ENCODE measurements around the gene RTN4. TPM values are rescaled to one million over a fixed set of nuclear protein-coding genes. Genes with fewer than 3 reads are reported as not detected.

The RTN4 gene
- total and polyA plus RNA-seq, 2 experiments from 2014 or later, result 284 to 455 TPM

- Histone ChIP-seq H2AFZ (no peak overlapping the region), H4K20me1 (ENCODE audit: insufficient read depth, poor library complexity, severe bottlenecking) (no peaks in the 10 kb centered on the region), H3K9me2 (replicated peaks; ENCODE audit: insufficient read depth) (no peaks in the 10 kb centered on the region), H3K4me1 (ENCODE audit: insufficient read depth) (no peaks in the 10 kb centered on the region), H3K79me2 (no peaks in the 10 kb centered on the region), H3K36me3 (replicated peaks; ENCODE audit: insufficient read depth, low read depth) (no peaks in the 10 kb centered on the region), H3K4me3 (no peak overlapping the region), H3K27me3 (no peaks in the 10 kb centered on the region), H3K27ac (no peak overlapping the region), H3K4me2 (no peak overlapping the region), H3K9me3 (ENCODE audit: low read depth) (no peaks in the 10 kb centered on the region)
- TF ChIP-seq CTCF (IDR thresholded peaks at IDR 0.05; ENCODE audit: poor library complexity), result no peak
- no peak for TF ChIP-seq EZH2 (IDR thresholded peaks at IDR 0.05; ENCODE audit: borderline replicate concordance)
- TF ChIP-seq EZH2phosphoT487 (IDR thresholded peaks at IDR 0.05; ENCODE audit: low read depth, severe bottlenecking, unreplicated experiment), result no peak
- WGBS (ENCODE audit: low lambda C conversion rate, missing lambda C conversion rate), result 83% methylated on average over 9 of the region's 9 CpGs
- DNase-seq (ENCODE audit: low spot score), result no peak
These were observed 103.9 kb downstream of the RTN4 start for GRCh38 chr2:54946220-54946805.

GRCh38 chr2:54945391-54946219 is 104.6 kb downstream of the RTN4 start:
- Histone ChIP-seq H2AFZ (no peak overlapping the region), H3K4me1 (ENCODE audit: insufficient read depth) (no peaks in the 10 kb centered on the region), H3K4me2 (no peak overlapping the region), H3K9me2 (replicated peaks; ENCODE audit: insufficient read depth) (no peaks in the 10 kb centered on the region), H3K4me3 (no peak overlapping the region), H4K20me1 (ENCODE audit: insufficient read depth, poor library complexity, severe bottlenecking) (no peaks in the 10 kb centered on the region), H3K9me3 (ENCODE audit: low read depth) (no peaks in the 10 kb centered on the region), H3K36me3 (replicated peaks; ENCODE audit: insufficient read depth, low read depth) (no peaks in the 10 kb centered on the region), H3K27me3 (no peaks in the 10 kb centered on the region), H3K79me2 (no peaks in the 10 kb centered on the region), H3K27ac (no peak overlapping the region)
- TF ChIP-seq CTCF (IDR thresholded peaks at IDR 0.05; ENCODE audit: poor library complexity) (no peak), EZH2phosphoT487 (IDR thresholded peaks at IDR 0.05; ENCODE audit: low read depth, severe bottlenecking, unreplicated experiment) (no peak), EZH2 (IDR thresholded peaks at IDR 0.05; ENCODE audit: borderline replicate concordance) (no peak)
- DNase-seq (ENCODE audit: low spot score), result no peak
- WGBS (ENCODE audit: low lambda C conversion rate, missing lambda C conversion rate), result 78% methylated on average over 7 of the region's 8 CpGs

- Histone ChIP-seq H3K4me2 (no peak overlapping the region), H3K9me3 (ENCODE audit: low read depth) (no peaks in the 10 kb centered on the region), H3K36me3 (replicated peaks; ENCODE audit: insufficient read depth, low read depth) (no peaks in the 10 kb centered on the region), H3K4me3 (no peak overlapping the region), H3K9me2 (replicated peaks; ENCODE audit: insufficient read depth) (no peaks in the 10 kb centered on the region), H3K27ac (no peak overlapping the region), H4K20me1 (ENCODE audit: insufficient read depth, poor library complexity, severe bottlenecking) (no peaks in the 10 kb centered on the region), H3K79me2 (no peaks in the 10 kb centered on the region), H2AFZ (no peak overlapping the region), H3K27me3 (no peaks in the 10 kb centered on the region), H3K4me1 (ENCODE audit: insufficient read depth) (no peaks in the 10 kb centered on the region)
- TF ChIP-seq EZH2phosphoT487 (IDR thresholded peaks at IDR 0.05; ENCODE audit: low read depth, severe bottlenecking, unreplicated experiment) (no peak), EZH2 (IDR thresholded peaks at IDR 0.05; ENCODE audit: borderline replicate concordance) (no peak), CTCF (IDR thresholded peaks at IDR 0.05; ENCODE audit: poor library complexity) (no peak)
- WGBS (ENCODE audit: low lambda C conversion rate, missing lambda C conversion rate), result no CpG with 5 or more reads among the region's 1 CpG
- no peak for DNase-seq (ENCODE audit: low spot score)
These were observed 105.4 kb downstream of the RTN4 start for GRCh38 chr2:54944724-54945326.
